Prostate gland (tissue), 2 donors: ENCODE measurements around the gene SLC16A6.

ENCODE experiments used
- CTCF ChIP-seq, 4 experiments: fragments of 200-600 bp in 2 of 4; fragments of 450-650 bp in 2 of 4; sonication (generic) in 2 of 4; IDR thresholded peaks; 1 replicate in 3 of 4; 2 replicates in 1 of 4; pipeline ENCODE4 v1.5.1; 2016 to 2019; ENCODE audit warnings: antibody characterized with exemption in 4 of 4, mild to moderate bottlenecking in 2 of 4, moderate library complexity in 2 of 4
- POLR2A ChIP-seq: fragments of 450-650 bp; IDR thresholded peaks from one replicate; pipeline ENCODE4 v1.6.1; 2016; ENCODE audit warnings: antibody characterized with exemption, mild to moderate bottlenecking

GRCh38 chr17:68291836-68292688, 1.1 kb upstream of the SLC16A6 start:
- TF ChIP-seq CTCF (IDR thresholded peaks at IDR 0.05): peak in 1 of 4 experiments; percentile 7
- no peak for TF ChIP-seq POLR2A
